ENCODE measurements around the gene FRMD4A.

Gene FRMD4A

GRCh38 chr10:14345262-14345661 lies 14.5 kb upstream of the FRMD4A start:
- no peak for DNase-seq (ENCODE audit: extremely low read depth, low read depth)
- no peak for TF ChIP-seq CTCF (IDR thresholded peaks at IDR 0.05; ENCODE audit: low read depth, low read length)

- TF ChIP-seq CTCF (IDR thresholded peaks at IDR 0.05; ENCODE audit: low read depth, low read length): no peak
- no peak for DNase-seq (ENCODE audit: extremely low read depth, low read depth)
These were observed 9.5 kb upstream of the FRMD4A start for GRCh38 chr10:14340051-14340744.

- TF ChIP-seq CTCF (IDR thresholded peaks at IDR 0.05; ENCODE audit: low read depth, low read length): no peak
- no peak for DNase-seq (ENCODE audit: extremely low read depth, low read depth)
These were observed 6.0 kb upstream of the FRMD4A start for GRCh38 chr10:14336736-14337135.

GRCh38 chr10:14334771-14335170 lies 4.0 kb upstream of the FRMD4A start:
- no peak for DNase-seq (ENCODE audit: extremely low read depth, low read depth)
- no peak for TF ChIP-seq CTCF (IDR thresholded peaks at IDR 0.05; ENCODE audit: low read depth, low read length)

- DNase-seq (ENCODE audit: extremely low read depth, low read depth): no peak
- no peak for TF ChIP-seq CTCF (IDR thresholded peaks at IDR 0.05; ENCODE audit: low read depth, low read length)
These were observed 2.9 kb upstream of the FRMD4A start for GRCh38 chr10:14333606-14334005.

GRCh38 chr10:14332903-14333302 lies 2.2 kb upstream of the FRMD4A start:
- no peak for TF ChIP-seq CTCF (IDR thresholded peaks at IDR 0.05; ENCODE audit: low read depth, low read length)
- no peak for DNase-seq (ENCODE audit: extremely low read depth, low read depth)

GRCh38 chr10:14329746-14330173 lies 964 bp downstream of the FRMD4A start:
- DNase-seq (ENCODE audit: extremely low read depth, low read depth): no peak
- no peak for TF ChIP-seq CTCF (IDR thresholded peaks at IDR 0.05; ENCODE audit: low read depth, low read length)

Data from AG09319 (cell line).